ENCODE data around the gene ZNF423.

Gene ZNF423

DNA sequence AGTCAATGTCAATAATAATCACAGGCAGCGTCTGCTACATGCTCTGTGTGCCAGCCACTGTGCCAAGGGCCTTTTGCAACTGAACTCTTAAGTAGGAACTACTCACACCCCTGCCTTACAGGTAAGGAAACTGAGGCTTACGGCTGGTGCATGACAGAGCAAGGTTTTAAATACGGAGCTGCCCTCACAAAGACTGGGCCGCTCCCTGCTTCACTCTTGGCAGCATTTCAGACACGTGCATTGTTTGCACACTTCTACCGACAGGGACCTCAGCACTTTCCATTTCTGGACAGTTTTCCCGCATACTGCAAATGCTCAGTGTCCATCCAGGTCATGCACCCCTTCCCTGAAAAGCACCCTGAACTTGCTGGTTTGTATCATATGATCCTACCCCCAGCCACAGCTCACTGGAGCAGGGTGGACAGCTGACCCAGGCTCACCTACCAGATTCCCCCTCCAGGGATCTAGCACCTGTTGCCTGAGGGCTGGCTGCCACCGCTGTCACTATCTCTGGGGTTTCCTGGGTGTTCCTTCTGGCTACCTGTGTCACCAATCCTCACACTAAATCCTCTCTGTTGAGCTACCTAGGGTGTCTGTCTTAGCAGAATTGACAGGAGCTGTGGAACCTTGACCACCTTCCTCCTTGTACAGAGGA, 339.4 kb downstream of the ZNF423 start:
- no peak for TF ChIP-seq GATA2 (IDR thresholded peaks at IDR 0.05; ENCODE audit: low read depth, low read length)
- TF ChIP-seq GATA3 (IDR thresholded peaks at IDR 0.05; ENCODE audit: low read depth, low read length), result no peak

DNA sequence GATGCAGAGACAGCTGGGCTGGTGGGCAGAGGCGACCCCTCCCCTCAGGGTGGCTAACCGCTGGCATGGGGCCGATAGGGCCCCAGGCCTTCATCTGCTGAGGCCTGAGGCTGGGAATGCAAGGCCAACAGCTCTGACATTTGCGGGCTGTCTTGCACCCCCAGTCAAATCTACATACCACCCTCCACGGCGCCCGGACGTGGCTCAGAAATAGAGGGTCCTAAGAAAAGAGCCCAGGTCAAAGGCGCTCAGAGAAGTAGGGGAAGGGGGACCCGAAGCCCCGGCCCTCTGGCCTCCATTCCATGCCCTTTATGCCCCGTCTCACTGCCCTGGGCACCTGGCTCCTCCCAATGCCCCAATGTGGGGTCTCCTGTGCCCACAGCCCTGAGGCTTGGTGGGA, 340.1 kb downstream of the ZNF423 start:
- TF ChIP-seq GATA2 (IDR thresholded peaks at IDR 0.05; ENCODE audit: low read depth, low read length) (no peak), GATA3 (IDR thresholded peaks at IDR 0.05; ENCODE audit: low read depth, low read length) (no peak)

DNA sequence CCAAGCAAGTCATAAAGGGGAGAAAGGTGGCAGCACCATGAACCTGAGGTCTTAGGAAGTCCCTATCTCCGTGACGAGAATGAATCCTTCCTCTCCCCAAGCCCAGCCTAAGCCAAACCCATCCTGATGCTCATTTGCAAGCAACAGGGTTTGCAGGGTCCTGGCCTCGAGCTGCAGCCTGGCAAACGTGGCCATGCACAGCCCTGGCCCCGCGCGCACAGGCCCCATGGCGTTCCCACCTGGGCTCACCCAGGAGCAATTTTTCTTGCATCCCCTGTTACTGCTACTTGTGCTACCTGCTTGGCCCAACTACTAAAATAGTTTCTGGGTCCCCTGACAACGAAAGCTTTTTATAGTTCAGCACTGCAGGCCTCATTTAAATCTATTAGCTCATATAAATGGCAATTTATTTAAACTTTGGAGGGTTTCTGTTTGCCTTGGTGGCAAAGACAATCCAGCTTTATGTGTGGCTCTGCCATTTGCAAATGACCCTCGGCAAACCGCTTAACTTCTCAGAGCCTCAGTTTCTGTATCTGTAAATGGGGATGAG, 340.8 kb downstream of the ZNF423 start:
- TF ChIP-seq GATA3 (IDR thresholded peaks at IDR 0.05; ENCODE audit: low read depth, low read length), result no peak
- TF ChIP-seq GATA2 (IDR thresholded peaks at IDR 0.05; ENCODE audit: low read depth, low read length), result no peak

DNA sequence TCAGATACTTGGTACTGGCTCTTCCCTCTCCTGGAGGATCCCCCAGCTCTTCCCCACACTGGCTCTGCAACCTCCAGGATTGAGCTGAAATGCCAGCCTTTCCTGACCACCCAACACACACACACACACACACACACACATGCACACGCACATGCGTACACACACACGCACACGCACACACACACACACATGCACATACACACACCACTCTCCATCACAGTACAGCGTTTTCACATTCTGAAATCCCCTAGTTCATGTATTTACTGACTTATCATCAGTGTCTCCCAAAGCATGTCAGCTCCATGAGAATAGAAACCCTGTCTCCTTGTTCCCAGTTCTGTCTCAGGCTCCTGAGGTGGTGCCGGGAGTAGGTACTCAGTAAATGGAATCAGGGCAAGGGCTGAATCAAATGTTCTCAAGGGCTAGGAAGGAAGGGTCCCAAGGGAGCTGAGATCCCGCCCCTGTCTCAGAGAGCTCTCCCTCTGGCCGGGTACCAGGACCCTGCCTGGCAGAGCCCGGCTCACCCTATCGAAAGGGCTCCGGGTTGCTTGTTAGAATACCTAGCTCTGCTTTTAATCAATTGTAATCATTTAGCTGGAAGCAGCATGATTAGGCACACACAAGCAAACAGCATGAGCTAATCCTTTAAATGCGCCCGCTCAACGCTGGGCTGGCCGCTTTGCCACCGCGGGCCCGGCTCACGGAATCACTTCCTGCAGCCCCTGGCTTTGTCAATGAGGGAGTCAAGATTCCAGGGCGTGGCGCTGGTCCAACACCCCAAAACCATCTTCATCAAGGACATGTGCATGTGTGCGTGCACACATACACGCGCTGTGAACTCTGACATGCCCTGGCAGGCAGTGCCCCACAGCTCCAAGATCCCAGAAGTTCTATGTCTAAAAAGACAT, 341.6 kb downstream of the ZNF423 start:
- TF ChIP-seq GATA3 (IDR thresholded peaks at IDR 0.05; ENCODE audit: low read depth, low read length), result no peak
- no peak for TF ChIP-seq GATA2 (IDR thresholded peaks at IDR 0.05; ENCODE audit: low read depth, low read length)

DNA sequence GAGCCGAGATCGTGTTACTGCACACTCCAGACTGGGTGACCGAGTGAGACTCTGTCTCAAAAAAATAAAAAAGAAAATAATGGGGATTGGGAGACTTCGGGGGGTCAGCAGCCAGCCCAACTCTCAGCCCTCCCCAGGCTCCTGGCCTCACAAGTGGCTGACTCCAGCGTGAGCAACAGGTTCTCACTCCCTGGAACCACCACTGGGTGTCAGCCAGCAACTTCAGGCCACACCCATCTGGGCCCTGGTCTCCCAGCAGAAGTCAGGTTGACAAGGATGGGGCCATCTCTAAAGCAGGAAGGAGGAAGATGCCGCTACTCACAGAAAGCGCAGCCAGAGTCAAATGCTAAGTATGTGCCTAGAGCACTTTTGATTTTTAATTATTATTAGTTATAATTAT, 342.9 kb downstream of the ZNF423 start:
- TF ChIP-seq GATA3 (IDR thresholded peaks at IDR 0.05; ENCODE audit: low read depth, low read length) (no peak), GATA2 (IDR thresholded peaks at IDR 0.05; ENCODE audit: low read depth, low read length) (no peak)

DNA sequence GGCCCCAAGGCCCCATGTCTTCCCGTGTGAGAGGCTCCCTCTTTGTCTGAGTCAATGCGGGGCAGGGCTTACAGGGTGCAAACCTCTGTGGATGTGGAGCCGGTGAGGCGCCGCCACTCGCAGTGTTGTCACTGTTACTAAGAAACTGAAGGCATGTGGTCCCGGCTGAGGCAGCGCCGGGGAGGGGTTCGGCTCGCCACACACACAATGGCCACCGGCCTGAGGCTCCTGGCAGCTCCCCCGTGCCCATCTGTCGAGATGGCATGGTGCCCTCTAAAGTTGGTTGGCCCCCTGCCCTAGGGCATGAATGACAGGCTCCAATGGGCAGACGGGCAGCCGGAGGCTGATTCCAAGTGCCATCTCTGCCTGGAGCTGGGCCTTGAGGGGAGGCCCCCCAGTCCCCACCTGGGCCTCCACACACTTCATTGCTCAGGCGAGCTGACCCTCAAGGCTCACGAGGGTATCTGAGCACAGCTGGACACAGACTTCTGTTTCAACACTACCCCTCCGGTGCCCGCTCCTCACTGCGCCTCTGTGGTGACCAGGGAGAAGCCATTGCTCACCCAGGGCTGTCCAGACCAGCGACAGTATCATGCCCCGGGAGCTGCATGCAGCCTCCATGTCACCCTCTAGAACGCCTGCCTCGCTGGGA, 345.1 kb downstream of the ZNF423 start:
- TF ChIP-seq GATA2 (IDR thresholded peaks at IDR 0.05; ENCODE audit: low read depth, low read length), result no peak
- TF ChIP-seq GATA3 (IDR thresholded peaks at IDR 0.05; ENCODE audit: low read depth, low read length), result no peak

DNA sequence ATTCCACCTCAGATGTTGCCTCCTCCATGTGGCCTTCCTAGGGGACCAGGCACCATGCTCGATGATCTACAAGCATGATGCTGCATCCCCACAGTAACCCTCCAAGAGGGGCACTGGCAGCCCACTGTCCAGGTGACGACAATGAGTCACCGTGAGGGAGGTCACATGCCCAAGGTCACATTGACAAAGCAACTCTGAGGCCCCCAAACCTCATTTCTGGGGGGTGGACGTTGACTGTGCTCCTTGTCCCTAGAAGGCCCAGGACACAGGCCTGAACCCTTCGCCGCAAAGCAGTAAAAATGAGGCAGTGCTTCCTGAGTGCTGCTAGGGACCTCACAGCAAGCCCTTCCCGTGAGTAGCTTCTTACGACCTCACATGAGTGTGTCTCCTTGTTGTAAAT, 345.8 kb downstream of the ZNF423 start:
- no peak for TF ChIP-seq GATA3 (IDR thresholded peaks at IDR 0.05; ENCODE audit: low read depth, low read length)
- TF ChIP-seq GATA2 (IDR thresholded peaks at IDR 0.05; ENCODE audit: low read depth, low read length), result no peak

DNA sequence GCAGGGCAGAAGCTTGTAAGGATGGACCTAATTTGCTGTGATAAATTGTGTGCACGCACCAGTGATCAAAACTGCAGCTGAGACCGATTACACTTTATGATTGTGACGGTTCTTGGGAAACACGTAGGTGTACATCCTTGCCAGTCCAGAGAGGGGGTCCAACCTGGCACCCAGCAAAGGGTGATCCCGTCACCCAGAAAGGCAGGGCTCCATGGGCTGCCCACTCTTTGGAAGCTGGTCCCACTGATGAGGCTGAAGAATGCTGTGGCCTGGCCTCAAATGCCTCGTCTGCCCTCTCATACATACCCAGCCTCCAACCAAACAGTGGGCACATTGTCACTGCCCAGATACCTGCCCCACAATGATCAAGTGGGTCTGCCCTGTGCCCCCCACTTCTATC, 350.4 kb downstream of the ZNF423 start:
- TF ChIP-seq GATA2 (IDR thresholded peaks at IDR 0.05; ENCODE audit: low read depth, low read length) (no peak), GATA3 (IDR thresholded peaks at IDR 0.05; ENCODE audit: low read depth, low read length) (no peak)

DNA sequence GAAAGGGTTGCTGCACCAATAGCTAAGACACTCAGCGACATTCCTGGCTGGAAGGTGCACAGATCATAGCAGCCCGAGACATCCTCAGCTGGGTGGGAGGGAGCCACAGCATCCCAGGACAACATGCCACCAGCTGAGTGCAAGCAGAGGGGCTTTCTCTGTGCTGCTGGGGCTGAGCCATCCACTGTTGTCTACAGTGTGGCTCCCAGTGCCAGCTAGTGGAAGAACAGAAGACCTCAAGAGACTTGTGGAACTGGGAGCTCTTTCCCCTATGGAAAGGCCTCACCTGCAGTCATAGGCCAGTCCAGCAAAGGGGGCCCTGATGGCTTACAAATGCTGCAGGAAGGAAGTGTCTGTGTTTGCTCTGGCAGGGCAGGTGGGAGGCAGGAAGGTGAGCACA, 351.3 kb downstream of the ZNF423 start:
- TF ChIP-seq GATA3 (IDR thresholded peaks at IDR 0.05; ENCODE audit: low read depth, low read length), result no peak
- no peak for TF ChIP-seq GATA2 (IDR thresholded peaks at IDR 0.05; ENCODE audit: low read depth, low read length)

DNA sequence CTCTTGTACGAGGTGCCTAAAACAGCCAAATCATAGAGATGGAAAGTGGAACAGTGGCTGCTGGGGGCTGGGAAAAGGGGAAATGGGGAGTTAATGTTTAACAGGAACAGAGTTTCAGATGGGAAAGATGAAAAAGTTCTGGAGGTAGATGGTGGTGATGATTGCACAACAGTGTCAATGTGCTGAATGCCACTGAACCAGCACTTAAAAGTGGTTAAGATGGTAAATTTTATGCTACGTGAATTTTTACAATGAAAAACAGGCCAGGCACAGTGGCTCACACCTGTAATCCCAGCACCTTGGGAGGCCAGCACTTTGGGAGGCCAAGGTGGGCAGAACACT, 351.9 kb downstream of the ZNF423 start:
- TF ChIP-seq GATA3 (IDR thresholded peaks at IDR 0.05; ENCODE audit: low read depth, low read length), result no peak
- no peak for TF ChIP-seq GATA2 (IDR thresholded peaks at IDR 0.05; ENCODE audit: low read depth, low read length)

DNA sequence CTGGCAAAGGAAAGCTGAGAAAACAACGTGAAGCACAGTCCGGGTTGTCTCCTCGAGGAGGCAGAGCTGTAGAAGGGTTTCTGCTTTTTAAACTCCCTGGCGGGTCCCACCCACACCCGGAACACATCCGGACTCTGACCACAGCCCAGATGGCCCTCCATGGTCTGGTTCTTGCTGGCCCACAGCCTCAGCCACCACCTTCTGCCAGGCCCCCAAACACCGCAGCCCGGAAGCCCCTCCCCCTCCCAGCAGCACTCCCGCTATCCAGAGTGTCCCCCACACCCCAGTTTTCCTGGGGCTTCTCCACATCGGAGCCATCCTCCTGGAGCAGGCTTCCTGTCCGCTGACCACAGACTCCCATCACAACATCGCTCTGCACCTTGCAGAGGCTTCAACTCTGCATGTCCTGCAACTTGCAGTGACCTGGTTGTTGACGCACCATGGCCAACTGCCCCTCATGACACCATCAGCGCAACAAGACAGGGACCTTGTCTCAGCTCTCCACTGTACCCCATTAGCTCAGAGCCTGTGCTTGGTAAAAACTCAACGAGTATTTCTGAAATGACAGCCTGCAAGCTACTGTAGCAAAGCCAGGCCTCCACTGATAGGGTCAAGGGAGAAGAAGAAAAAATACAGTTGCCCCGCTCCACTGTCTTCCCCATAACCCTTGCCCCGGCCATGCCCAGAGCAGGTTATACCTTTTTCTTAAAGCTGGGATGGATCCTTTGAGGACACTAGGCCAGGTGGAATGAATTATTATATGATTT, 352.5 kb downstream of the ZNF423 start:
- no peak for TF ChIP-seq GATA3 (IDR thresholded peaks at IDR 0.05; ENCODE audit: low read depth, low read length)
- no peak for TF ChIP-seq GATA2 (IDR thresholded peaks at IDR 0.05; ENCODE audit: low read depth, low read length)

DNA sequence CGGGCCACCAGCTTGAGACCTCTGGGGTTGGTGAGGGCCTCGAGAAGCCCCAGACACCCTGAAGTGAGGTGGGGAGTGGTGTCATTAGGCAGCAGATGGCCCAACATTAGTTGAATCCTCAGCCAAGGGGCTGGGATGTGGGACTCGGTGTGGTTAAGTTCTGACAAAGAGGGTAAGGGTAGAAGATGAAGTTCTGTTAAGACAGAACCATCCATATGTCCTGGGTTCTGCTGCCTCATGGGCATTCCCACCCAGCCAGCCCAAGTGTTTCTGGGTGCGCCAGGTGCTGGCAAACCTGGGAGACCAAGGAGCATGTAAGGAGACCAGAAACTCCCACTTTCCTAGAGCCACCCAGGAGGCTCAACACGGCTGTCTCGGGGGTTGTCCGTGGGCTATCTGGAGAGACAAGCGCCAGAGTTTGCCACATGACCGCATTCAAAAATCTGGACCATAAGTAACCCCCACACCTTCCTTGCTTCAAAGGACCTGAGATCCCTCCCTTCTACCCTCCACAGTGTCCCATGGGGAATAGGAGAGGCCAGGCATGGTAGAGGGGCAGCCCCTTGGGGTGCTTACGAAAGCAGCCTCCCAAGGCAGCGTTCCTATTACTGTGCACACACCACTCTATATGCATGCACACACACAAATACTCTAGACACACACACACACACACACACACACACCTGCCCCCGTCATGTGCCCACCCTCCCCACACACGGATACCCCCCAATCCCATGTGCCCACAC, 353.6 kb downstream of the ZNF423 start:
- TF ChIP-seq GATA3 (IDR thresholded peaks at IDR 0.05; ENCODE audit: low read depth, low read length) (no peak), GATA2 (IDR thresholded peaks at IDR 0.05; ENCODE audit: low read depth, low read length) (no peak)

Measured in SH-SY5Y (cell line).